Measurements from ENCODE around the gene GSTM3.
A peak's percentile ranks its signal among the peaks of the same experiment; 100 is the strongest.
"Not testable (repeated sequence)": the region's sequence is repeated elsewhere in the genome, so short reads cannot be mapped to it uniquely, and the experiment has no call there.

Gene GSTM3

GRCh38 chr1:109761227-109762038, 20.6 kb upstream of the GSTM3 start:
- no peak for DNase-seq (ENCODE audit: low read depth)

- DNase-seq (ENCODE audit: low read depth), result no peak
Observed at GRCh38 chr1:109760581-109761226, 19.9 kb upstream of the GSTM3 start.

GRCh38 chr1:109759513-109760334, 18.9 kb upstream of the GSTM3 start:
- no peak for DNase-seq (ENCODE audit: low read depth)

- DNase-seq (ENCODE audit: low read depth), result no peak
Observed at GRCh38 chr1:109757936-109758786, 17.3 kb upstream of the GSTM3 start.

- no peak for DNase-seq (ENCODE audit: low read depth)
Observed at GRCh38 chr1:109756848-109757521, 16.1 kb upstream of the GSTM3 start.

- DNase-seq (ENCODE audit: low read depth), result not testable (repeated sequence)
Observed at GRCh38 chr1:109756325-109756724, 15.5 kb upstream of the GSTM3 start.

GRCh38 chr1:109754738-109755137, 13.9 kb upstream of the GSTM3 start:
- no peak for DNase-seq (ENCODE audit: low read depth)

GRCh38 chr1:109751531-109752260, 10.9 kb upstream of the GSTM3 start:
- no peak for DNase-seq (ENCODE audit: low read depth)

- no peak for DNase-seq (ENCODE audit: low read depth)
Observed at GRCh38 chr1:109750920-109751319, 10.1 kb upstream of the GSTM3 start.

- DNase-seq (ENCODE audit: low read depth), result no peak
Observed at GRCh38 chr1:109750241-109750882, 9.5 kb upstream of the GSTM3 start.

- no peak for DNase-seq (ENCODE audit: low read depth)
Observed at GRCh38 chr1:109749221-109749620, 8.4 kb upstream of the GSTM3 start.

- DNase-seq (ENCODE audit: low read depth), result not testable (repeated sequence)
Observed at GRCh38 chr1:109748311-109748710, 7.5 kb upstream of the GSTM3 start.

- DNase-seq (ENCODE audit: low read depth), result peak; percentile 74
Observed at GRCh38 chr1:109739738-109740614, 862 bp downstream of the GSTM3 start.

- no peak for DNase-seq (ENCODE audit: low read depth)
Observed at GRCh38 chr1:109733236-109733870, 7.5 kb downstream of the GSTM3 start.

- DNase-seq (ENCODE audit: low read depth), result no peak
Observed at GRCh38 chr1:109732390-109732881, 8.4 kb downstream of the GSTM3 start.

- no peak for DNase-seq (ENCODE audit: low read depth)
Observed at GRCh38 chr1:109730666-109731065, 10.2 kb downstream of the GSTM3 start.

- no peak for DNase-seq (ENCODE audit: low read depth)
Observed at GRCh38 chr1:109728870-109729269, 12.0 kb downstream of the GSTM3 start.

GRCh38 chr1:109726728-109727373, 14.0 kb downstream of the GSTM3 start:
- no peak for DNase-seq (ENCODE audit: low read depth)
